ENCODE data around the gene SKAP2. TPM values are rescaled to one million over a fixed set of nuclear protein-coding genes. Genes with fewer than 3 reads are reported as not detected.

Gene SKAP2
- total RNA-seq, 2 donors from 2014 or later: 7.8 to 11.2 TPM

DNA sequence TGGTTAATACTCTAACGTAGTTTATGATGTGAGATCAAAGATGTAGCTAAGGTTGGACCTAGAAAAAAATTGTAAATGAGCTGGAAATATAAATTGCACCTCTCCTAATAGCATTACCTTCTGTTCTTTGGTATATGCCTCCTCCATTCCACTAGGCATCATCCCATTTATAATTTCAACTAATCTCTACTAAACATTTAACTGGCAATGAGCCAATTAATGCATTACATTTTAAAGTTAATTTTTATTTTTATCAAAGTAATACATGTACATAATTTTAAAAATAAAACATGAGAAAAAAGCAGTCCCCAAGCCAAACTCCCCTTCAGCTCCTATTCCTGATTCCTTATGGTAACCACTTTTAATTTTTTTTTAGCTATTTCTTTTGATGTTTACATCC, 35.1 kb upstream of the SKAP2 start:
- H3K27me3 ChIP-seq: no peaks in the 10 kb centered on the region
- no peaks in the 10 kb centered on the region for H3K9me3 ChIP-seq
- no peak overlapping the region for H3K27ac ChIP-seq
- DNase-seq (ENCODE audit: low spot score): no peak
- H3K4me1 ChIP-seq: no peaks in the 10 kb centered on the region
- TF ChIP-seq, protein P1, sequence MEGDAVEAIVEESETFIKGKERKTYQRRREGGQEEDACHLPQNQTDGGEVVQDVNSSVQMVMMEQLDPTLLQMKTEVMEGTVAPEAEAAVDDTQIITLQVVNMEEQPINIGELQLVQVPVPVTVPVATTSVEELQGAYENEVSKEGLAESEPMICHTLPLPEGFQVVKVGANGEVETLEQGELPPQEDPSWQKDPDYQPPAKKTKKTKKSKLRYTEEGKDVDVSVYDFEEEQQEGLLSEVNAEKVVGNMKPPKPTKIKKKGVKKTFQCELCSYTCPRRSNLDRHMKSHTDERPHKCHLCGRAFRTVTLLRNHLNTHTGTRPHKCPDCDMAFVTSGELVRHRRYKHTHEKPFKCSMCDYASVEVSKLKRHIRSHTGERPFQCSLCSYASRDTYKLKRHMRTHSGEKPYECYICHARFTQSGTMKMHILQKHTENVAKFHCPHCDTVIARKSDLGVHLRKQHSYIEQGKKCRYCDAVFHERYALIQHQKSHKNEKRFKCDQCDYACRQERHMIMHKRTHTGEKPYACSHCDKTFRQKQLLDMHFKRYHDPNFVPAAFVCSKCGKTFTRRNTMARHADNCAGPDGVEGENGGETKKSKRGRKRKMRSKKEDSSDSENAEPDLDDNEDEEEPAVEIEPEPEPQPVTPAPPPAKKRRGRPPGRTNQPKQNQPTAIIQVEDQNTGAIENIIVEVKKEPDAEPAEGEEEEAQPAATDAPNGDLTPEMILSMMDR (IDR thresholded peaks at IDR 0.05): no peak
- no peaks in the 10 kb centered on the region for H3K36me3 ChIP-seq
- no peak overlapping the region for H3K4me3 ChIP-seq

DNA sequence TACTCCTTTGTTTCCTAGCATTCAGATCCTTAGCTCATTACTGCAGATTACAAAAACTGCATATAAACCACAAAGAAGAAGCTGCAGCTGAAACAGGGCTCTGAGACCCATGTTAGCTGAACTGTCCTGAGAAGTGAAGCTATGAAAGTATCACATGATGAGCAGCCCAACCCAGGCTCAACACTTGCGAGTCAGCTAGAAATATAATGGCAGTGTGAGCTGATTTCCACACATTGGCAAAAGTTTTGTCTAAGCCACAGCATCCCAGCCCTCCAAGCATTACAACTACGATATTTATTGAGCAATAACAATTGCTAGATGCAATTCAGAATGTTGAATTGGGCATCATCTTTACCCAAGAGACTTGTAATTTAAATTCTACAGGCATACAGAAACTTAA, 34.5 kb upstream of the SKAP2 start:
- no peaks in the 10 kb centered on the region for H3K4me1 ChIP-seq
- DNase-seq (ENCODE audit: low spot score): no peak
- TF ChIP-seq, protein P1 (IDR thresholded peaks at IDR 0.05): no peak
- H3K36me3 ChIP-seq: no peaks in the 10 kb centered on the region
- H3K4me3 ChIP-seq: no peak overlapping the region
- H3K27me3 ChIP-seq: no peaks in the 10 kb centered on the region
- H3K9me3 ChIP-seq: no peaks in the 10 kb centered on the region
- H3K27ac ChIP-seq: no peak overlapping the region

DNA sequence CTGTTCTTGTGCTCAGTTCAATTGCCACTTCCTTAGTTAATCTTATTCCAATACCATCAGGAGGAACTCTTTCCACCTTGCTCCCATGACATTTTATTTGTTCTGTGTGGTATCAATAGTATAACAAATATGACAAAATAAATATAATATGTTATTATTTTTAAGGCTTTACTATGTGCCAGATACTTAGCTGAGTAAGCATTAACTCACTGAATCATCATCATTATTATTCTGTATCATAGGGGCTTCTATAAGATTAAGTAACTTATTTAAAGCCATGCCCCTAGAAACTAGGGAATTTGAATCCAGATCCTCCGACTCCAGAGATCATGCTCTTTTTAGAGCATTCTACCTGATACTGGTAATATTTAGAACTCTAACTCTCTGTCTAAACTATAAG, 33.5 kb upstream of the SKAP2 start:
- no peaks in the 10 kb centered on the region for H3K27me3 ChIP-seq
- no peaks in the 10 kb centered on the region for H3K9me3 ChIP-seq
- TF ChIP-seq, protein P1 (IDR thresholded peaks at IDR 0.05): no peak
- H3K4me1 ChIP-seq: no peaks in the 10 kb centered on the region
- H3K27ac ChIP-seq: no peak overlapping the region
- DNase-seq (ENCODE audit: low spot score): no peak
- no peak overlapping the region for H3K4me3 ChIP-seq
- H3K36me3 ChIP-seq: no peaks in the 10 kb centered on the region

DNA sequence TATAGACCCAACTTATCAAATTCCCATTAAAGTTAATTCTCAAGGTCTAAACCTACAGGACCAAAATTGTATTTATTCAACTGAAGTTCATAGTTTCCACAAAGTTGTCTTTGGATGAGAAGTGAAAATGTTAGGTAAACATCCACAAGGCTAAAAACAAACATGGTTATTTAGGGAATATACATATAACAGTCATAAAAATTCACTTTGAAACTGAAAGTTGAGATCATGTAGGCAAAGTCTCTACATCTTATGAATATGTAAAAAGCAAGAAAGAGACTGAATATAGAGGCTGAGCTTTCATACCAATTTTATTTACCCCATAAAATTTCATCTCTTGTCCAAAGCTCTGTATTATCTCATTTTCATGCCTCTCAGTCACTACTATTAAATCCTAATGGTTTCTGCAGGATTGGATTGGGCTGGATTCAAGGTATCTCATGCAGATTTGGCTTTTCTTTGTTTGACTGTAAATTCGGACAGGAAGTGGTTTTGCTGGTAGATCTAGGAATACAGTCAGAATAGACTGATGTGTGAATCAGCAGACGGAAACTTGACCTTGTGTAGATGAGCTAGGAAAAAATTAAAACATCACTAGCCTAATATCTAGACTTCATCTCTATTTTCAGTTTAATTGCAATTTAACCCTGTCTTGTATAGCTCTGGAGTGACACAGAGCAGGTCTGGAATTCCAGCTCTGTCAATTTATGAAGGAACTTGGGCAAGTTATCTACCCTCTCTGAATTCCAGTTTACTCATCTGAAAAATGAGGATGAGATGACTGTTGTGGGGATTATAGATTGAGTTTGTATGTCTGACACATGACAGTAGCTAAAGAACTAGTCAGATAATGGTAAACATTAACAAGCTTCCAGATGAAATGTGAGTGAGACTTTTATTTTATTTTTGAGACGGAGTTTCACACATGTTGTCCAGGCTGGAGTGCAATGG, 27.3 kb upstream of the SKAP2 start:
- no peak overlapping the region for H3K4me3 ChIP-seq
- no peaks in the 10 kb centered on the region for H3K4me1 ChIP-seq
- H3K9me3 ChIP-seq: peaks cover 0 to 5% of the 10 kb centered on the region in 2 donors
- TF ChIP-seq, protein P1 (IDR thresholded peaks at IDR 0.05): no peak
- no peak overlapping the region for H3K27ac ChIP-seq
- H3K27me3 ChIP-seq: no peaks in the 10 kb centered on the region
- H3K36me3 ChIP-seq: no peaks in the 10 kb centered on the region
- DNase-seq (ENCODE audit: low spot score): no peak

DNA sequence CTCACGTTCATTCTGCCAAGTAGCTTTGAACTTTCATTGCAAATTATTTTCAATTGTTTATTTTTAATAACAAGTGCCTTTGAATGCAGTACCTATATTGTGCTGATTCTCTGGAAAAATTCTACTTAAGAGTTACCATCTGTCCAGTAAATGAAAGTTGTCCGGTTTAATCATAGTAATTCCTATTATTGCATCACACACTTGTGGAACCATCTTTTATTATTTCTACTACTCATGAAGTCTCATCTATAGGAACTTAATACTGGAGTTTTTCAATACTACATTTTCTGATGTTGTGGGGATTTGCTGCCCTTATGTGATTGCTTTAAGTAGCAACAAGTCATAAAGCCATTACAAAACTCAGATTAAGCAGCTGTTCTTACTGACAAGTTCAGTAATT, 16.5 kb upstream of the SKAP2 start:
- no peak for DNase-seq (ENCODE audit: low spot score)
- TF ChIP-seq, protein P1 (IDR thresholded peaks at IDR 0.05): no peak
- Histone ChIP-seq H3K9me3 (peaks cover 0 to 26% of the 10 kb centered on the region in 2 donors), H3K27me3 (no peaks in the 10 kb centered on the region), H3K27ac (no peak overlapping the region), H3K4me3 (no peak overlapping the region), H3K36me3 (no peaks in the 10 kb centered on the region), H3K4me1 (no peaks in the 10 kb centered on the region)

All from right atrium auricular region (tissue), 2 donors.